HCT116 (cell line): ENCODE results near the gene CDH23. TPM values are rescaled to one million over a fixed set of nuclear protein-coding genes. Genes with fewer than 3 reads are reported as not detected.

Experiments
- ATAC-seq: fragments of 200-7000 bp; cut with Tn5 transposase; 2 replicates; pipeline ENCODE4 v1.9.1; 2020; ENCODE audit warnings: mild to moderate bottlenecking, moderate library complexity
- BruUV-seq: library from RNA; stranded (reverse); fragments of 400-500 nt; replicated peaks from 2 replicates; lab custom pipeline; 2021; lab: Mats Ljungman, UMichigan
- CTCF ChIA-PET: fragments of 300-600 bp; sonication (Branson Sonifier 250); formaldehyde crosslinking; loops from one replicate; lab custom pipeline; 2021; ENCODE audit warnings: antibody characterized with exemption; lab: Charles Lee
- POLR2A ChIA-PET: fragments of 300-600, 350-600 bp; sonication (Branson Sonifier 250); formaldehyde crosslinking; loops from one replicate; lab custom pipeline; 2021; ENCODE audit warnings: antibody characterized with exemption; lab: Charles Lee
- RAD21 ChIA-PET, 2 experiments: fragments of 300-600 bp; sonication (Branson Sonifier 250); formaldehyde crosslinking; loops; one replicate each; lab custom pipeline; 2023; ENCODE audit warnings: low total read pairs in 2 of 2; ENCODE audit not compliant: uncharacterized antibody in 2 of 2, unreplicated experiment in 2 of 2, low non-redundant PET in 1 of 2; lab: Charles Lee
- DNase-seq: peaks from one replicate; pipeline ENCODE4 v3.0.0-alpha.2; 2010; ENCODE audit warnings: low read depth, low spot score
- H2AFZ ChIP-seq: fragments of 200-600 bp; shearing (Covaris generic), sonication (generic); 2 replicates; pipeline ENCODE4 v1.6.1; 2017; ENCODE audit warnings: low read depth, mixed run types, mixed read lengths, antibody characterized with exemption, low read length; ENCODE audit not compliant: poor library complexity, severe bottlenecking
- H3K27ac ChIP-seq: 2 replicates; pipeline ENCODE4 v1.5.1; 2012; ENCODE audit warnings: low read depth, low read length
- H3K27me3 ChIP-seq: fragments of 200-600 bp; sonication (generic); 2 replicates; pipeline ENCODE4 v1.6.1; 2016; ENCODE audit warnings: mixed run types, low read length, mixed read lengths; ENCODE audit not compliant: insufficient read depth
- H3K36me3 ChIP-seq, 2 experiments: fragments of 200-500 bp in 1 of 2; fragments of 200-600 bp in 1 of 2; sonication (Bioruptor generic) in 1 of 2; sonication (generic) in 1 of 2; 2 replicates each; pipeline versions ENCODE4 v1.5.1 to v1.6.1; 2014 to 2016; ENCODE audit warnings: low read length in 2 of 2, inconsistent platforms in 1 of 2, mixed read lengths in 1 of 2, mixed run types in 1 of 2; ENCODE audit not compliant: insufficient read depth in 2 of 2, control insufficient read depth in 1 of 2
- H3K4me1 ChIP-seq, 2 experiments: fragments of 200-600 bp in 1 of 2; sonication (generic) in 1 of 2; 2 replicates each; pipeline versions ENCODE4 v1.5.1 to v1.6.1; 2012 to 2017; ENCODE audit warnings: low read length in 2 of 2, inconsistent platforms in 1 of 2, mild to moderate bottlenecking in 1 of 2, mixed read lengths in 1 of 2, mixed run types in 1 of 2, moderate library complexity in 1 of 2; ENCODE audit not compliant: insufficient read depth in 2 of 2, control insufficient read depth in 1 of 2
- H3K4me2 ChIP-seq: fragments of 200-600 bp; sonication (generic); 2 replicates; pipeline ENCODE4 v1.6.1; 2017; ENCODE audit warnings: mixed run types, low read length, mixed read lengths
- H3K4me3 ChIP-seq, 2 experiments: fragments of 200-600 bp in 1 of 2; sonication (generic) in 1 of 2; replicated peaks in 1 of 2; 2 replicates each; pipeline ENCODE4 v1.5.1; 2011 to 2016; ENCODE audit warnings: low read length in 2 of 2, control low read depth in 1 of 2, low read depth in 1 of 2, mild to moderate bottlenecking in 1 of 2, mixed read lengths in 1 of 2, mixed run types in 1 of 2
- H3K79me2 ChIP-seq: fragments of 200-600 bp; sonication (generic); 2 replicates; pipeline ENCODE4 v1.6.1; 2017; ENCODE audit warnings: mild to moderate bottlenecking, mixed run types, low read length, moderate library complexity, mixed read lengths; ENCODE audit not compliant: insufficient read depth
- H3K9ac ChIP-seq: fragments of 200-600 bp; sonication (generic); 2 replicates; pipeline ENCODE4 v1.6.1; 2016; ENCODE audit warnings: low read length, mixed read lengths
- H3K9me2 ChIP-seq: fragments of 200-600 bp; sonication (generic), shearing (Covaris generic); 2 replicates; pipeline ENCODE4 v1.6.1; 2017; ENCODE audit warnings: mixed run types, mild to moderate bottlenecking, moderate library complexity; ENCODE audit not compliant: insufficient read depth
- H3K9me3 ChIP-seq, 2 experiments: fragments of 200-500 bp in 1 of 2; fragments of 200-600 bp in 1 of 2; sonication (Bioruptor generic) in 1 of 2; sonication (generic) in 1 of 2; 2 replicates each; pipeline ENCODE4 v1.6.1; 2014 to 2017; ENCODE audit warnings: low read length in 2 of 2, mixed read lengths in 2 of 2, inconsistent platforms in 1 of 2, low read depth in 1 of 2, mild to moderate bottlenecking in 1 of 2, mixed run types in 1 of 2, moderate library complexity in 1 of 2; ENCODE audit not compliant: control insufficient read depth in 1 of 2, insufficient read depth in 1 of 2
- H4K20me1 ChIP-seq: fragments of 200-600 bp; sonication (generic), shearing (Covaris generic); 2 replicates; pipeline ENCODE4 v1.6.1; 2017; ENCODE audit warnings: mixed run types, mild to moderate bottlenecking, moderate library complexity; ENCODE audit not compliant: insufficient read depth
- CEBPB ChIP-seq: IDR thresholded peaks from 2 replicates; pipeline ENCODE4 v1.6.1; 2012; ENCODE audit warnings: low read depth
- EZH2 ChIP-seq: fragments of 200-600 bp; sonication (generic); IDR thresholded peaks from 2 replicates; pipeline ENCODE4 v1.6.1; 2017; ENCODE audit warnings: antibody characterized with exemption, mixed run types
- POLR2AphosphoS5 ChIP-seq: IDR thresholded peaks from 2 replicates; pipeline ENCODE4 v1.6.1; 2011; ENCODE audit warnings: mild to moderate bottlenecking, low read depth, low read length, moderate library complexity
- RAD21 ChIP-seq: IDR thresholded peaks from 2 replicates; pipeline ENCODE4 v1.6.1; 2012; ENCODE audit warnings: low read depth, mild to moderate bottlenecking
- SIN3A ChIP-seq: IDR thresholded peaks from 2 replicates; pipeline ENCODE4 v1.6.1; 2012; ENCODE audit warnings: low read depth
- SP1 ChIP-seq: IDR thresholded peaks from 2 replicates; pipeline ENCODE4 v1.6.1; 2012; ENCODE audit warnings: low read depth
- SRF ChIP-seq: IDR thresholded peaks from 2 replicates; pipeline ENCODE4 v1.6.1; 2012; ENCODE audit warnings: low read depth
- ZFX ChIP-seq: fragments of 450-650 bp; IDR thresholded peaks from 2 replicates; pipeline ENCODE4 v1.6.1; 2017
- intact Hi-C: fragments of 100-400 bp; cut with micrococcal nuclease; formaldehyde crosslinking; loops from 2 replicates; pipeline ENCODE4 v1.10.0; 2022
- total RNA-seq: library from RNA; stranded (reverse); gene quantifications from one replicate; pipeline ENCODE4 v1.2.1, GENCODE V29; 2021; ENCODE audit not compliant: unreplicated experiment
- TF ChIP-seq, protein P1 (sequence below): IDR thresholded peaks from 2 replicates; pipeline ENCODE4 v1.6.1; 2012

CDH23 gene
- total RNA-seq, 1 experiment from 2014 or later: not detected

DNA sequence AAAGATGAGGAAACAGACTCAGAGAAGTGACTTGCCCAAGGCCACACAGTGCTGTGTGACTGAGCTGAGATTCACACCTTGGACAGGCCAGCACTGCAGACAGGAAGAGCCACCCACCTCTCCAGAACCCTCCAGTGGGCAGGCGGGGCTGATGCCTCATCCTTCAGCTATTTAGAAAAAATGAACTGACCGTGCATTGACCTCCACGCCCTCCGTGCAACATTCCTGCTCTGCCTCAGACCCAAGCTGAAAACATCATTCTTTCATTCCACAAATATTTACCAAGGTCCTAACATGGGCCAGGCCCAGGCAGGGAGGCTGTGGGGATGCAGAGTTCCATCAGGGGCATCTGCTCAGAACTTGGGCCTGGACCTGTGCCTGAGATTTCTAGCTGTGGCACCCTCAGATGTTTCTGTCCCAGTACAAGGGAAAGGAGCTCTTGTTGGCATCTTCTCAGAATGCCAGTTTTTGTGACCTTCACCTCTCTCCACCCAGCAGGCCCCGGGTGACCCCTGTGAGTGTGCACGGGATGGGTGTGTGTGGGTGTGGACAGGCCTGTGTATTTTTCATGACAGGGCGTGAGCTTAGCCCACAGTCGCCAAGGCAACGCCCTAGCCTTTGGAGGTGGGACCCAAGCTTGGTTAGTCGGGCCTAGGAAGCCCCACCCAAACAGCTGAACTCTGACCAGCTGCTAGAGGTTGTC is 370.1 kb downstream of the CDH23 start:
- peak overlapping the region; percentile 26 to 52 for H3K4me3 ChIP-seq
- intact Hi-C loops: no loop called here
- H3K27me3 ChIP-seq: no peaks in the 10 kb centered on the region
- peak overlapping the region; percentile 85 for H3K4me2 ChIP-seq
- H3K9me2 ChIP-seq: no peaks in the 10 kb centered on the region
- peak; percentile 74 for DNase-seq
- ATAC-seq: peak; percentile 82
- TF ChIP-seq SP1 (no peak), RAD21 (no peak), POLR2AphosphoS5 (peak; percentile 57; the same call in 1 of the 2 replicates), SRF (no peak)
- TF ChIP-seq, protein P1, sequence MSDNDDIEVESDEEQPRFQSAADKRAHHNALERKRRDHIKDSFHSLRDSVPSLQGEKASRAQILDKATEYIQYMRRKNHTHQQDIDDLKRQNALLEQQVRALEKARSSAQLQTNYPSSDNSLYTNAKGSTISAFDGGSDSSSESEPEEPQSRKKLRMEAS: no peak
- H3K36me3 ChIP-seq: no peaks in the 10 kb centered on the region
- no peaks in the 10 kb centered on the region for H4K20me1 ChIP-seq
- H3K4me1 ChIP-seq: peaks cover 73 to 98% of the 10 kb centered on the region in 2 experiments
- H3K27ac ChIP-seq: peak overlapping the region; percentile 82
- 0 out of 2 replicates have a peak, but pooled peaks cover 3% of the 10 kb centered on the region for H3K79me2 ChIP-seq
- no peak overlapping the region for H2AFZ ChIP-seq
- BruUV-seq: no TSS peak
- H3K9me3 ChIP-seq: no peaks in the 10 kb centered on the region
- ChIA-PET CTCF (interaction anchor here (1.0 to 3.0 kb wide), 6 partner anchors 9 to 282 kb away, joined by 3 to 11 read pairs (median 6); no protein-coding TSS in a partner anchor), POLR2A (interaction anchor here (0.6 to 1.2 kb wide), 4 partner anchors 16 to 553 kb away, joined by 3 to 5 read pairs (median 4); partner anchors contain the start of gene PSAP), RAD21 (interaction anchor here in 1 of 2 experiments (1.2 kb wide), 1 partner anchor 70 kb away, joined by 3 read pairs; no protein-coding TSS in a partner anchor)
- H3K9ac ChIP-seq: peak overlapping the region; percentile 64

DNA sequence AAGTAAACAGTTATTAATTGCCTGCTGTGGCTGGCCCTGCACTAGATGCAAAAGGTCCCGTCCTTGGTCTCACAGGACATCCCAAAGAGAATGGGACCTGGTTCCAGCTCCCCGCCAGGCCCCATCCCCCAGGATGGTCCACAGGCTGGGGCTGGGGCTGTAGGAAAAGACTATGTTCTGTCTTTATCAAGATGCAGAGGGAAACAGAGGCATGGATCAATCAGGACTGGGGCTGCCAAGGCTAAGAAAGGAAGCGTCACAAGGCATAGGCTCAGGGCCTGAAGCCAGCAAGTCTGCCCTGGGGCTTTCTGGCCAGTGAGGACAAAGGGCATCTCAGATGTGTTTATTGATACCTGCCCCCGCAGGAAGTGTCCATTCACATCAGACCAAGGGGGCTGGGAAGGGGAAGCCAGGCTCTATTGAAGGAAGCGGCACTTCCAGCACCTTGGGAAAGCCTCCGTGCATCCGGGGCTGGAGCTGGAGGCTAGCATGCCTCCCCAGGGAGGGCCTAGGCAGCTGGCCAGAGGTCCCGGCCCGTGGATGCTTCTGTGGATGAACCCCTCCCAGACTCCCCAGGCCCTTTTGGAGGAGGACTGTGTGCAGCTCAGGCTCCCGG is 370.8 kb downstream of the CDH23 start:
- Histone ChIP-seq H3K27me3 (no peaks in the 10 kb centered on the region), H4K20me1 (no peaks in the 10 kb centered on the region), H3K36me3 (no peaks in the 10 kb centered on the region), H2AFZ (no peak overlapping the region), H3K9me2 (no peaks in the 10 kb centered on the region), H3K4me1 (peaks cover 73 to 98% of the 10 kb centered on the region in 2 experiments), H3K79me2 (0 out of 2 replicates have a peak, but pooled peaks cover 3% of the 10 kb centered on the region), H3K9ac (peak overlapping the region; percentile 64), H3K27ac (peak overlapping the region; percentile 82), H3K4me2 (peak overlapping the region; percentile 85), H3K9me3 (no peaks in the 10 kb centered on the region), H3K4me3 (peak overlapping the region; percentile 26 to 52)
- ChIA-PET CTCF (interaction anchor here (1.0 to 3.0 kb wide), 6 partner anchors 10 to 281 kb away, joined by 3 to 11 read pairs (median 6); no protein-coding TSS in a partner anchor), RAD21 (interaction anchor here in 1 of 2 experiments (1.2 kb wide), 1 partner anchor 70 kb away, joined by 3 read pairs; no protein-coding TSS in a partner anchor), POLR2A (interaction anchor here (0.7 to 1.1 kb wide), 2 partner anchors 84 to 552 kb away, joined by 4 to 5 read pairs; partner anchors contain the start of gene PSAP)
- TF ChIP-seq CEBPB (no peak), SIN3A (no peak), EZH2 (no peak), ZFX (no peak)
- BruUV-seq: no TSS peak
- intact Hi-C loops: no loop called here
- ATAC-seq: peak; percentile 17
- DNase-seq: no peak
